Body of pancreas (tissue), 4 donors: Measurements from ENCODE around the gene KLHL26. TPM values are rescaled to one million over a fixed set of nuclear protein-coding genes. Genes with fewer than 3 reads are reported as not detected.
A peak's percentile ranks its signal among the peaks of the same experiment; 100 is the strongest.

ENCODE experiments used
- ATAC-seq: fragments of 150-250 bp; one replicate; pipeline ENCODE4 v1.9.1; 2016
- DNase-seq, 4 donors: peaks; one replicate each; pipeline ENCODE4 v3.0.0-alpha.2; 2019
- H3K27ac ChIP-seq, 4 donors: fragments of 200-600 bp; sonication (generic); 1 replicate in 3 of 4; 2 replicates in 1 of 4; pipeline versions ENCODE4 v1.5.1 to v1.6.1; 2016 to 2019; ENCODE audit warnings: mild to moderate bottlenecking in 1 of 4, mixed read lengths in 1 of 4, moderate library complexity in 1 of 4
- H3K27me3 ChIP-seq, 2 donors: fragments of 200-600 bp; sonication (generic); one replicate each; pipeline ENCODE4 v1.6.0; 2016; ENCODE audit warnings: mild to moderate bottlenecking in 1 of 2
- H3K36me3 ChIP-seq, 2 donors: fragments of 200-600 bp; sonication (generic); replicated peaks in 1 of 2; 2 replicates each; pipeline ENCODE4 v1.5.1; 2016; ENCODE audit warnings: low read depth in 2 of 2; ENCODE audit not compliant: insufficient read depth in 1 of 2
- H3K4me1 ChIP-seq: fragments of 200-600 bp; sonication (generic); one replicate; pipeline ENCODE4 v1.6.0; 2016
- H3K4me3 ChIP-seq, 2 donors: fragments of 200-600 bp; sonication (generic); 1 replicate in 1 of 2; 2 replicates in 1 of 2; pipeline ENCODE4 v1.5.1; 2016 to 2019
- H3K9me3 ChIP-seq, 3 donors: fragments of 200-600 bp; sonication (generic); 1 replicate in 2 of 3; 2 replicates in 1 of 3; pipeline ENCODE4 v1.5.1; 2016
- CTCF ChIP-seq, 7 experiments: fragments of 450-650 bp in 4 of 7; fragments of 200-600 bp in 3 of 7; sonication (generic) in 3 of 7; IDR thresholded peaks; one replicate each; pipeline ENCODE4 v1.5.1; 2016 to 2019; ENCODE audit warnings: antibody characterized with exemption in 7 of 7
- POLR2A ChIP-seq, 3 donors: fragments of 450-650 bp; IDR thresholded peaks; one replicate each; pipeline ENCODE4 v1.6.1; 2016; ENCODE audit warnings: antibody characterized with exemption in 3 of 3, mild to moderate bottlenecking in 2 of 3
- WGBS, 2 donors: methylation state at CpG; one replicate each; pipeline ENCODE4 v1.1.5; 2017; 5-methylcytosine and 5-hydroxymethylcytosine counted together
- intact Hi-C: fragments of 100-400 bp; cut with DNase I; formaldehyde crosslinking; loops from one replicate; pipeline ENCODE4 v1.15.1; 2023
- total RNA-seq, 2 donors: library from RNA; depleted of rRNA; stranded (reverse); fragments of >200 nt; gene quantifications; one replicate each; pipeline ENCODE4 v1.1.0, GENCODE V29; 2016

The KLHL26 gene
- total RNA-seq, 2 donors from 2014 or later = 3.6 to 8.9 TPM

- no peak for TF ChIP-seq POLR2A (IDR thresholded peaks at IDR 0.05)
- TF ChIP-seq CTCF (IDR thresholded peaks at IDR 0.05) = no peak
- ATAC-seq (no peak), DNase-seq (peak; percentile 47 to 75 (median 67))
- 25 to 39% methylated on average over 2 to 3 of the region's 3 CpGs for WGBS, 2 donors
- intact Hi-C loops = no loop called here
- no peaks in the 10 kb centered on the region for H3K27me3 ChIP-seq
- H3K4me3 ChIP-seq = no peak overlapping the region
- no peaks in the 10 kb centered on the region for H3K9me3 ChIP-seq
- no peaks in the 10 kb centered on the region for H3K36me3 ChIP-seq
- peaks cover 34% of the 10 kb centered on the region for H3K4me1 ChIP-seq
- no peak overlapping the region for H3K27ac ChIP-seq
Measured at GRCh38 chr19:18697680-18698079, 60.9 kb downstream of the KLHL26 start.

GRCh38 chr19:18698321-18699167 is 61.7 kb downstream of the KLHL26 start:
- ATAC-seq (no peak), DNase-seq (peak in 1 of 4 donors; percentile 52)
- Histone ChIP-seq H3K9me3 (no peaks in the 10 kb centered on the region), H3K4me1 (peaks cover 34% of the 10 kb centered on the region), H3K27me3 (no peaks in the 10 kb centered on the region), H3K36me3 (no peaks in the 10 kb centered on the region), H3K4me3 (no peak overlapping the region), H3K27ac (no peak overlapping the region)
- intact Hi-C loops = no loop called here
- WGBS, 2 donors = 67 to 84% methylated on average over 3 to 18 of the region's 18 CpGs
- TF ChIP-seq POLR2A (IDR thresholded peaks at IDR 0.05) (no peak), CTCF (IDR thresholded peaks at IDR 0.05) (no peak)

DNA sequence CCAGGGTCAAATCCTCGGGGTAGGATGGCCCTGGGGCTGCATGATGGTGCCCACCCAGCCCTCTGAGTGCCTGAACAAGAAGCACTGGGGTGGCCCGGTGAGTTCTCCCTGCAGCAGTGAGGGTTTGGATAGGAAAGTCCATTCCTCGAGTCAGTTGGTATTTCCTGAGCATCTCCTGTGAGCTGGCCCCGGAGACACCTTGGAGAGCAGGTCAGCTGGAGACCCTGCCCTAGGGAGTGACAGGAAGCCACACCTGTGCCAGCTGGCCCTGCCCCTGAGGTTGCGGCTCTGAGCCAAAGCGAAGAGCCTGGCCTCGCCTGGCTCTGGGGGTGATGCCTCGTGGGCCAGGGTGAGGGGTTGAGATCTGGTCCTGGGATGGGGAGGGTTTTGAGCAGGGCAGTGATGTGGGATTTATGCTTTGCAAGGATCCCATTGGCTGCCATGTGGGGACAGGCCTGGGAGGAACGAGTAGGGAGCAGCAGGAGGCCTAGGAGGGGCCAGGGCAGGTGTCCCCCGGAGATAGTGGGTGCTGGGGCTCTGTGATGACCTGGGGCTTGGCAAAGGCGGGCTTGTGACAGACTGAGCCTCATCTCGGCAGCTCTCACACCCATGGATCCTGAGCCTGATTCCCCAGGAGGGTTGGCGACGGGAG is 62.7 kb downstream of the KLHL26 start:
- TF ChIP-seq CTCF (IDR thresholded peaks at IDR 0.05) (no peak), POLR2A (IDR thresholded peaks at IDR 0.05) (no peak)
- Histone ChIP-seq H3K4me3 (no peak overlapping the region), H3K27ac (peak overlapping the region; percentile 20 to 86 (median 75)), H3K27me3 (no peaks in the 10 kb centered on the region), H3K36me3 (no peaks in the 10 kb centered on the region), H3K9me3 (no peaks in the 10 kb centered on the region), H3K4me1 (peaks cover 34% of the 10 kb centered on the region)
- intact Hi-C loops = no loop called here
- ATAC-seq (no peak), DNase-seq (no peak)
- WGBS, 2 donors = 64 to 84% methylated on average over 5 to 14 of the region's 14 CpGs

DNA sequence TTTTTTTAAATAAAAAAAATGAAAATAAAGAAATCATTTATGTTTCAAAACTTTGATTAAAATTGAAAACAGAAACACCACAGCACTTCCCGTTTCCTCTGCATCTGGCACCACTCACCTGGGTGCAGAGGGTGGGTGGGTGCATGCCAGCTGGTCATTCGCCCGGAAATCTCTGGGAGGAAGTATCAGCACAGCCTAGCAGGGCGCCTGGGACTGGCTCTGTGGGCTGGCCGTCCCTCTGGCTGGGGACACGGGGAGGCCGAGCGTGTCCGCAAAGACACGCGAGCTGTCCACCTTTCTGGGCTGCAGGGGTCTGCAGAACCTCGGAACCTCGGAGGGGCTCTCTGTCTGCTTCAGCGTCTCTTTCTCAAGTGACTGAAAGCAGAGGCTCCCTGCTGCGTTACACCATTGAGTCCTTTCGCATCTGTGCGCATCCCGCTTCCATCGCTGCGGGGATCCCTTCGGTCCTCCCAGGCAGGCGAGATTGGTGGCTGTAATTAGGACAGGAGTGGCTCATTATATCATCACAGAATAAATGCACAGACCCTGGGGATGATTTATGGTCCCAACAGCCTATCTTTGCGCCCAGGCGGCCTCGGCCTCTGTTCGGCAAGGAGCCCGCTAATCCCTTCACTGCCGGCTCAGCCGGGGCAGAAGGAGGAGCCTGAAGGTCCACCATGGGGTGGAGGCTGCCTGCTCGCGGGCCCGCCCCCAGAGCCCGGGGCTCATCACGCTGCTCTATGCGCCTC is 63.8 kb downstream of the KLHL26 start:
- Histone ChIP-seq H3K4me3 (peak overlapping the region; percentile 2 to 11), H3K27me3 (no peaks in the 10 kb centered on the region), H3K4me1 (peaks cover 34% of the 10 kb centered on the region), H3K9me3 (no peaks in the 10 kb centered on the region), H3K36me3 (no peaks in the 10 kb centered on the region), H3K27ac (peak overlapping the region; percentile 57 to 86 (median 75))
- peak in 1 of 3 donors; percentile 19 for TF ChIP-seq POLR2A (IDR thresholded peaks at IDR 0.05)
- peak in 1 of 7 experiments; percentile 3 for TF ChIP-seq CTCF (IDR thresholded peaks at IDR 0.05)
- intact Hi-C loops = no loop called here
- peak; percentile 95 for ATAC-seq
- DNase-seq = peak; percentile 91 to 98 (median 93)
- 17 to 27% methylated on average over 28 to 35 of the region's 35 CpGs for WGBS, 2 donors
